CD14-positive monocyte (primary cell): ENCODE measurements around the gene APOBEC3B. TPM values are rescaled to one million over a fixed set of nuclear protein-coding genes. Genes with fewer than 3 reads are reported as not detected.
A peak's percentile ranks its signal among the peaks of the same experiment; 100 is the strongest.
"Not testable (repeated sequence)": the region's sequence is repeated elsewhere in the genome, so short reads cannot be mapped to it uniquely, and the experiment has no call there.

ENCODE experiments used
- DNase-seq, 3 donors: peaks; one replicate each; pipeline ENCODE4 v3.0.0-alpha.2; 2011 to 2022
- H2AFZ ChIP-seq: 2 replicates; pipeline ENCODE4 v1.6.0; 2012; ENCODE audit warnings: mild to moderate bottlenecking, low read depth, low read length, inconsistent platforms; ENCODE audit not compliant: insufficient read depth, poor library complexity, severe bottlenecking
- H3K27ac ChIP-seq, 2 donors: 1 replicate in 1 of 2; 2 replicates in 1 of 2; pipeline ENCODE4 v1.5.1; 2012 to 2013; ENCODE audit warnings: low read length in 2 of 2, control low read depth in 1 of 2, inconsistent platforms in 1 of 2, low read depth in 1 of 2, mild to moderate bottlenecking in 1 of 2
- H3K27me3 ChIP-seq, 2 donors: one replicate each; pipeline versions ENCODE4 v1.6.0 to v1.6.1; 2011 to 2013; ENCODE audit warnings: low read length in 2 of 2; ENCODE audit not compliant: control insufficient read depth in 2 of 2, insufficient read depth in 2 of 2
- H3K36me3 ChIP-seq, 2 donors: replicated peaks in 1 of 2; 1 replicate in 1 of 2; 2 replicates in 1 of 2; pipeline versions ENCODE4 v1.5.1 to v1.6.1; 2012 to 2013; ENCODE audit warnings: low read length in 2 of 2, control low read depth in 1 of 2, inconsistent platforms in 1 of 2, mild to moderate bottlenecking in 1 of 2; ENCODE audit not compliant: insufficient read depth in 2 of 2, control insufficient read depth in 1 of 2
- H3K4me1 ChIP-seq, 2 donors: 1 replicate in 1 of 2; 2 replicates in 1 of 2; pipeline versions ENCODE4 v1.5.1 to v1.6.1; 2012 to 2013; ENCODE audit warnings: low read length in 2 of 2, control low read depth in 1 of 2, inconsistent platforms in 1 of 2, mild to moderate bottlenecking in 1 of 2, moderate library complexity in 1 of 2; ENCODE audit not compliant: insufficient read depth in 2 of 2, control insufficient read depth in 1 of 2
- H3K4me2 ChIP-seq: replicated peaks from 2 replicates; pipeline ENCODE3; 2012; ENCODE audit warnings: low read length, moderate library complexity, mild to moderate bottlenecking; ENCODE audit not compliant: poor library complexity, severe bottlenecking; ENCODE audit errors: extremely low read depth
- H3K4me3 ChIP-seq, 3 experiments: fragments of 200-600 bp in 1 of 3; sonication (generic) in 1 of 3; replicated peaks in 1 of 3; 1 replicate in 2 of 3; 2 replicates in 1 of 3; pipeline ENCODE4 v1.5.1; 2011 to 2013; ENCODE audit warnings: low read length in 3 of 3, mild to moderate bottlenecking in 3 of 3, control low read depth in 2 of 3, low read depth in 2 of 3, inconsistent platforms in 1 of 3, moderate library complexity in 1 of 3
- H3K79me2 ChIP-seq: 2 replicates; pipeline ENCODE4 v1.6.0; 2012; ENCODE audit warnings: mild to moderate bottlenecking, control low read depth, inconsistent platforms, low read length, moderate library complexity; ENCODE audit not compliant: insufficient read depth
- H3K9ac ChIP-seq: 2 replicates; pipeline ENCODE4 v1.6.0; 2017; ENCODE audit warnings: low read length, mild to moderate bottlenecking; ENCODE audit not compliant: insufficient read depth, poor library complexity, severe bottlenecking
- H3K9me3 ChIP-seq, 2 donors: replicated peaks in 1 of 2; 1 replicate in 1 of 2; 2 replicates in 1 of 2; pipeline versions ENCODE4 v1.5.1 to v1.6.1; 2012 to 2013; ENCODE audit warnings: low read length in 2 of 2, control low read depth in 1 of 2; ENCODE audit not compliant: control insufficient read depth in 1 of 2, insufficient read depth in 1 of 2
- H4K20me1 ChIP-seq: 2 replicates; pipeline ENCODE4 v1.6.0; 2012; ENCODE audit warnings: mild to moderate bottlenecking, low read length, control low read depth, moderate library complexity; ENCODE audit not compliant: insufficient read depth
- H3K27ac Mint-ChIP-seq, 7 donors: one replicate each; pipeline ENCODE4 v1.8.0; 2020; ENCODE audit warnings: mild to moderate bottlenecking in 7 of 7, mixed read lengths in 7 of 7, moderate library complexity in 6 of 7, inconsistent platforms in 2 of 7
- H3K27me3 Mint-ChIP-seq, 3 donors: one replicate each; pipeline ENCODE4 v1.8.0; 2021 to 2022; ENCODE audit warnings: low read depth in 3 of 3, mild to moderate bottlenecking in 3 of 3, mixed read lengths in 3 of 3, moderate library complexity in 3 of 3, inconsistent platforms in 1 of 3
- H3K36me3 Mint-ChIP-seq, 2 donors: one replicate each; pipeline ENCODE4 v1.8.0; 2020; ENCODE audit warnings: mixed read lengths in 2 of 2, inconsistent platforms in 1 of 2, mild to moderate bottlenecking in 1 of 2
- H3K4me1 Mint-ChIP-seq: one replicate; pipeline ENCODE4 v1.8.0; 2020; ENCODE audit warnings: mild to moderate bottlenecking, mixed read lengths
- H3K4me3 Mint-ChIP-seq, 2 donors: one replicate each; pipeline ENCODE4 v1.8.0; 2020; ENCODE audit warnings: mild to moderate bottlenecking in 2 of 2, mixed read lengths in 2 of 2, moderate library complexity in 1 of 2
- H3K9me3 Mint-ChIP-seq, 7 donors: one replicate each; pipeline ENCODE4 v1.8.0; 2020 to 2022; ENCODE audit warnings: mixed read lengths in 7 of 7, mild to moderate bottlenecking in 6 of 7, moderate library complexity in 6 of 7, inconsistent platforms in 2 of 7
- CTCF ChIP-seq: fragments of 200-600 bp; IDR thresholded peaks from one replicate; pipeline ENCODE4 v1.8.0; 2022; ENCODE audit warnings: antibody characterized with exemption, mild to moderate bottlenecking
- WGBS: methylation state at CpG from one replicate; pipeline ENCODE4 v1.1.5; 2013; ENCODE audit warnings: missing lambda C conversion rate; ENCODE audit not compliant: insufficient coverage; 5-methylcytosine and 5-hydroxymethylcytosine counted together
- intact Hi-C, 2 donors: fragments of 100-400 bp; cut with micrococcal nuclease; formaldehyde crosslinking; loops; one replicate each; pipeline versions ENCODE4 v1.15.0 to v1.15.1; 2023
- polyA plus RNA-seq, 3 donors: library from polyadenylated mRNA; depleted of rRNA in 1 of 3; unstranded in 2 of 3; stranded (reverse) in 1 of 3; fragments of 300-500 nt in 2 of 3; fragments of >200 nt in 1 of 3; fragmentation: Illumina TruSeq in 2 of 3; gene quantifications; 1 replicate in 2 of 3; 2 replicates in 1 of 3; pipeline ENCODE4 v1.2.3, GENCODE V29; 2012 to 2021

The APOBEC3B gene
- polyA plus RNA-seq, 3 donors = 0.40 to 48.2 (median 12.6) TPM

GRCh38 chr22:38981005-38981991 lies 849 bp upstream of the APOBEC3B start:
- Histone ChIP-seq H3K9ac (peak overlapping the region; percentile 50), H3K27ac (peak overlapping the region; percentile 24 to 77), H2AFZ (peak overlapping the region; percentile 82), H3K27me3 (no peaks in the 10 kb centered on the region), H4K20me1 (no peaks in the 10 kb centered on the region), H3K4me2 (peak overlapping the region; percentile 77), H3K9me3 (peaks cover 0 to 8% of the 10 kb centered on the region in 2 donors), H3K36me3 (no peaks in the 10 kb centered on the region), H3K4me1 (peaks cover 21 to 47% of the 10 kb centered on the region in 2 donors), H3K4me3 (peak overlapping the region; percentile 39 to 78 (median 42)), H3K79me2 (peaks cover 12% of the 10 kb centered on the region)
- WGBS = 69% methylated on average over 11 of the region's 27 CpGs
- Mint-ChIP-seq H3K9me3 (peaks cover 0 to 17% (median 7%) of the 10 kb centered on the region in 7 donors), H3K4me1 (peaks cover 41% of the 10 kb centered on the region), H3K27ac (peak overlapping the region; percentile 76 to 97 (median 90)), H3K4me3 (peak overlapping the region; percentile 81 to 90), H3K27me3 (peaks cover 0 to 8% (median 6%) of the 10 kb centered on the region in 3 donors), H3K36me3 (peaks cover 9 to 21% of the 10 kb centered on the region in 2 donors)
- TF ChIP-seq CTCF = peak; percentile 25
- intact Hi-C loops = no loop called here
- no peak for DNase-seq

GRCh38 chr22:38984224-38984623 lies 2.1 kb downstream of the APOBEC3B start:
- Histone ChIP-seq H3K27me3 (no peaks in the 10 kb centered on the region), H2AFZ (no peak overlapping the region), H3K4me1 (peaks cover 21 to 39% of the 10 kb centered on the region in 2 donors), H3K4me2 (no peak overlapping the region), H3K79me2 (peaks cover 12% of the 10 kb centered on the region), H3K27ac (no peak overlapping the region), H3K9me3 (peaks cover 0 to 8% of the 10 kb centered on the region in 2 donors), H3K4me3 (no peak overlapping the region), H4K20me1 (no peaks in the 10 kb centered on the region), H3K36me3 (no peaks in the 10 kb centered on the region), H3K9ac (no peak overlapping the region)
- peaks cover 0 to 14% (median 7%) of the 10 kb centered on the region in 7 donors for H3K9me3 Mint-ChIP-seq
- no peak for TF ChIP-seq CTCF
- no peak for DNase-seq
- H3K36me3 Mint-ChIP-seq = peaks cover 20 to 43% of the 10 kb centered on the region in 2 donors
- 67% methylated on average over 1 of the region's 2 CpGs for WGBS
- H3K4me1 Mint-ChIP-seq = peaks cover 34% of the 10 kb centered on the region
- intact Hi-C loops = no loop called here
- H3K4me3 Mint-ChIP-seq = no peak overlapping the region
- peaks cover 0 to 8% (median 2%) of the 10 kb centered on the region in 3 donors for H3K27me3 Mint-ChIP-seq
- peak overlapping the region in 1 of 7 donors; percentile 56 for H3K27ac Mint-ChIP-seq

- H3K9ac ChIP-seq, H3K4me3 ChIP-seq, intact Hi-C loops, H3K4me2 ChIP-seq, H2AFZ ChIP-seq, H3K27me3 Mint-ChIP-seq, H4K20me1 ChIP-seq, H3K27me3 ChIP-seq, H3K36me3 ChIP-seq, H3K9me3 ChIP-seq, H3K27ac ChIP-seq: not testable (repeated sequence)
- H3K36me3 Mint-ChIP-seq = peaks cover 23 to 48% of the 10 kb centered on the region in 2 donors
- H3K4me1 ChIP-seq = peaks cover 21 to 39% of the 10 kb centered on the region in 2 donors
- WGBS = 72% methylated on average over 3 of the region's 9 CpGs
- H3K4me3 Mint-ChIP-seq = peak overlapping the region in 1 of 2 donors; percentile 9
- peaks cover 34% of the 10 kb centered on the region for H3K4me1 Mint-ChIP-seq
- peaks cover 0 to 14% (median 7%) of the 10 kb centered on the region in 7 donors for H3K9me3 Mint-ChIP-seq
- DNase-seq = peak; percentile 44 to 82 (median 49)
- H3K79me2 ChIP-seq = peaks cover 12% of the 10 kb centered on the region
- peak overlapping the region in 4 of 7 donors; percentile 11 to 75 (median 50) for H3K27ac Mint-ChIP-seq
Observed at GRCh38 chr22:38984784-38985757, 2.9 kb downstream of the APOBEC3B start.
